Neuronal stem cell (in vitro differentiated cells): ENCODE measurements around the gene EARS2.
A peak's percentile ranks its signal among the peaks of the same experiment; 100 is the strongest.

Experiments used
- DNase-seq: peaks from one replicate; pipeline ENCODE4 v3.0.0-alpha.2; 2013; ENCODE audit warnings: low spot score
- H2AFZ ChIP-seq: one replicate; pipeline ENCODE4 v1.6.1; 2013; ENCODE audit warnings: mild to moderate bottlenecking, low read length, inconsistent platforms
- H2AK5ac ChIP-seq: 2 replicates; pipeline ENCODE4 v1.6.1; 2013; ENCODE audit warnings: low read depth, mild to moderate bottlenecking, inconsistent platforms, low read length, moderate library complexity, mixed read lengths
- H2BK120ac ChIP-seq: 2 replicates; pipeline ENCODE4 v1.6.1; 2013; ENCODE audit warnings: low read depth, mild to moderate bottlenecking, inconsistent platforms, low read length, moderate library complexity, mixed read lengths
- H2BK12ac ChIP-seq: one replicate; pipeline ENCODE4 v1.6.1; 2013; ENCODE audit warnings: low read length, inconsistent platforms
- H2BK15ac ChIP-seq: 2 replicates; pipeline ENCODE4 v1.6.1; 2013; ENCODE audit warnings: mild to moderate bottlenecking, low read length, inconsistent platforms, mixed read lengths
- H2BK5ac ChIP-seq: one replicate; pipeline ENCODE4 v1.6.1; 2013; ENCODE audit warnings: inconsistent platforms, mild to moderate bottlenecking, low read length, moderate library complexity
- H3K14ac ChIP-seq: one replicate; pipeline ENCODE4 v1.6.1; 2013; ENCODE audit warnings: low read length, inconsistent platforms
- H3K18ac ChIP-seq: 2 replicates; pipeline ENCODE4 v1.6.1; 2013; ENCODE audit warnings: low read length, inconsistent platforms
- H3K23ac ChIP-seq: 2 replicates; pipeline ENCODE4 v1.6.1; 2013; ENCODE audit warnings: low read depth, mild to moderate bottlenecking, mixed read lengths, low read length, inconsistent platforms; ENCODE audit not compliant: poor library complexity
- H3K27ac ChIP-seq: replicated peaks from 3 replicates; pipeline ENCODE4 v1.5.1; 2013; ENCODE audit warnings: low read length, inconsistent platforms
- H3K27me3 ChIP-seq, 3 experiments: 2 replicates each; pipeline ENCODE4 v1.6.1; 2013; ENCODE audit warnings: low read length in 3 of 3, mild to moderate bottlenecking in 2 of 3, inconsistent platforms in 1 of 3, low read depth in 1 of 3, mixed read lengths in 1 of 3, moderate library complexity in 1 of 3; ENCODE audit not compliant: control insufficient read depth in 3 of 3, insufficient read depth in 3 of 3
- H3K36me3 ChIP-seq, 2 donors: replicated peaks in 1 of 2; 2 replicates each; pipeline ENCODE4 v1.6.1; 2013; ENCODE audit warnings: low read length in 2 of 2; ENCODE audit not compliant: control insufficient read depth in 2 of 2, insufficient read depth in 2 of 2
- H3K4ac ChIP-seq: 2 replicates; pipeline ENCODE4 v1.6.1; 2013; ENCODE audit warnings: inconsistent platforms, mild to moderate bottlenecking, low read length, moderate library complexity
- H3K4me1 ChIP-seq, 2 donors: 1 replicate in 1 of 2; 2 replicates in 1 of 2; pipeline ENCODE4 v1.6.1; 2013; ENCODE audit warnings: low read length in 2 of 2, low read depth in 1 of 2; ENCODE audit not compliant: control insufficient read depth in 2 of 2, insufficient read depth in 1 of 2
- H3K4me2 ChIP-seq: one replicate; pipeline ENCODE4 v1.6.1; 2013; ENCODE audit warnings: mild to moderate bottlenecking, low read length, inconsistent platforms; ENCODE audit not compliant: insufficient read depth, poor library complexity, severe bottlenecking
- H3K4me3 ChIP-seq, 2 donors: 2 replicates each; pipeline ENCODE4 v1.5.1; 2013; ENCODE audit warnings: low read length in 2 of 2, mild to moderate bottlenecking in 2 of 2, inconsistent platforms in 1 of 2, moderate library complexity in 1 of 2
- H3K79me1 ChIP-seq: one replicate; pipeline ENCODE4 v1.6.1; 2013; ENCODE audit warnings: low read depth, mild to moderate bottlenecking, inconsistent platforms, low read length, moderate library complexity
- H3K9ac ChIP-seq: one replicate; pipeline ENCODE4 v1.6.1; 2013; ENCODE audit warnings: mild to moderate bottlenecking, low read depth, low read length, inconsistent platforms; ENCODE audit not compliant: poor library complexity
- H3K9me3 ChIP-seq, 2 donors: replicated peaks in 1 of 2; 2 replicates each; pipeline versions ENCODE3 to v1.6.1; 2013; ENCODE audit warnings: low read length in 2 of 2, mild to moderate bottlenecking in 2 of 2, inconsistent platforms in 1 of 2, low read depth in 1 of 2, mixed read lengths in 1 of 2, moderate library complexity in 1 of 2; ENCODE audit not compliant: control insufficient read depth in 2 of 2, insufficient read depth in 1 of 2
- H4K8ac ChIP-seq: one replicate; pipeline ENCODE4 v1.6.1; 2013; ENCODE audit warnings: low read depth, mild to moderate bottlenecking, inconsistent platforms, low read length, moderate library complexity
- H4K91ac ChIP-seq: one replicate; pipeline ENCODE4 v1.6.1; 2013; ENCODE audit warnings: low read length, low read depth, mild to moderate bottlenecking, inconsistent platforms; ENCODE audit not compliant: poor library complexity
- WGBS, 2 donors: extraction: QIAGEN DNeasy Blood & Tissue Kit; methylation state at CpG; one replicate each; pipeline ENCODE4 v1.1.7; 2013; ENCODE audit warnings: missing lambda C conversion rate in 2 of 2, mixed read lengths in 1 of 2; ENCODE audit not compliant: insufficient read length in 2 of 2, insufficient replicate concordance in 1 of 2; ENCODE audit errors: extremely low coverage in 2 of 2; 5-methylcytosine and 5-hydroxymethylcytosine counted together

The EARS2 gene

DNA sequence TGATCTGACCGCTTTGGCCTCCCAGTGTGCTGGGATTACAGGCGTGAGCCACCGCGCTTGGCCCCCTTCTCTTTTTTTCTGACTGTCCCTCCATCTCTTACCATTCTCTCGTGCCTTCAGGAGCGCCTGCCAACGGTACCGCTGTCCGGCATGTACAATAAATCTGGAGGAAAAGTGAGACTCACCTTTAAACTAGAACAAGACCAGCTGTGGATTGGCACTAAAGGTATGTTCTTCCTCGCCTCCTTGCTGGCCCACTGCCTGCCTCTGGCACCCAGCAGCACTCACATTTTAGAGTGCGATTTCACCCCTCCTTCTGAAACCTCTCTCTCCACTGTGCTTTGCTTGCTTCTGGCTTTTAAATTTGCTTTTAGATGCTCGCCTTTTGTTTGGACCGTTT is 5.4 kb upstream of the EARS2 start:
- no peak overlapping the region for H3K18ac ChIP-seq
- no peak overlapping the region for H2BK15ac ChIP-seq
- no peaks in the 10 kb centered on the region for H3K27me3 ChIP-seq
- no peaks in the 10 kb centered on the region for H3K4me1 ChIP-seq
- H3K9me3 ChIP-seq = no peaks in the 10 kb centered on the region
- no peak overlapping the region for H3K27ac ChIP-seq
- no peak overlapping the region for H3K9ac ChIP-seq
- H2BK12ac ChIP-seq = no peak overlapping the region
- H3K4me2 ChIP-seq = no peak overlapping the region
- H3K4ac ChIP-seq = no peak overlapping the region
- H4K8ac ChIP-seq = no peak overlapping the region
- no CpG with 5 or more reads among the region's 13 CpGs for WGBS, 2 donors
- H3K36me3 ChIP-seq = peaks cover 52 to 87% of the 10 kb centered on the region in 2 donors
- H2BK5ac ChIP-seq = no peak overlapping the region
- DNase-seq = no peak
- peaks cover 3% of the 10 kb centered on the region for H3K79me1 ChIP-seq
- H2BK120ac ChIP-seq = no peak overlapping the region
- no peak overlapping the region for H4K91ac ChIP-seq
- no peak overlapping the region for H2AK5ac ChIP-seq
- peak overlapping the region in 1 of 2 donors; percentile 13 for H3K4me3 ChIP-seq
- no peak overlapping the region for H2AFZ ChIP-seq
- no peak overlapping the region for H3K23ac ChIP-seq
- no peak overlapping the region for H3K14ac ChIP-seq

- Histone ChIP-seq H3K9ac (no peak overlapping the region), H2BK15ac (no peak overlapping the region), H3K4me3 (no peak overlapping the region), H3K79me1 (peaks cover 7% of the 10 kb centered on the region), H4K8ac (no peak overlapping the region), H3K4me2 (no peak overlapping the region), H3K27ac (no peak overlapping the region), H3K18ac (no peak overlapping the region), H2AFZ (no peak overlapping the region), H3K4me1 (no peaks in the 10 kb centered on the region), H2BK120ac (no peak overlapping the region), H4K91ac (no peak overlapping the region), H3K4ac (no peak overlapping the region), H2BK12ac (no peak overlapping the region), H3K36me3 (peaks cover 45 to 78% of the 10 kb centered on the region in 2 donors), H3K9me3 (no peaks in the 10 kb centered on the region), H2AK5ac (no peak overlapping the region), H3K14ac (no peak overlapping the region), H3K27me3 (no peaks in the 10 kb centered on the region), H2BK5ac (no peak overlapping the region), H3K23ac (no peak overlapping the region)
- no CpG with 5 or more reads among the region's 5 CpGs for WGBS, 2 donors
- DNase-seq = no peak
Measured at GRCh38 chr16:23561586-23561985, 4.4 kb upstream of the EARS2 start.

DNA sequence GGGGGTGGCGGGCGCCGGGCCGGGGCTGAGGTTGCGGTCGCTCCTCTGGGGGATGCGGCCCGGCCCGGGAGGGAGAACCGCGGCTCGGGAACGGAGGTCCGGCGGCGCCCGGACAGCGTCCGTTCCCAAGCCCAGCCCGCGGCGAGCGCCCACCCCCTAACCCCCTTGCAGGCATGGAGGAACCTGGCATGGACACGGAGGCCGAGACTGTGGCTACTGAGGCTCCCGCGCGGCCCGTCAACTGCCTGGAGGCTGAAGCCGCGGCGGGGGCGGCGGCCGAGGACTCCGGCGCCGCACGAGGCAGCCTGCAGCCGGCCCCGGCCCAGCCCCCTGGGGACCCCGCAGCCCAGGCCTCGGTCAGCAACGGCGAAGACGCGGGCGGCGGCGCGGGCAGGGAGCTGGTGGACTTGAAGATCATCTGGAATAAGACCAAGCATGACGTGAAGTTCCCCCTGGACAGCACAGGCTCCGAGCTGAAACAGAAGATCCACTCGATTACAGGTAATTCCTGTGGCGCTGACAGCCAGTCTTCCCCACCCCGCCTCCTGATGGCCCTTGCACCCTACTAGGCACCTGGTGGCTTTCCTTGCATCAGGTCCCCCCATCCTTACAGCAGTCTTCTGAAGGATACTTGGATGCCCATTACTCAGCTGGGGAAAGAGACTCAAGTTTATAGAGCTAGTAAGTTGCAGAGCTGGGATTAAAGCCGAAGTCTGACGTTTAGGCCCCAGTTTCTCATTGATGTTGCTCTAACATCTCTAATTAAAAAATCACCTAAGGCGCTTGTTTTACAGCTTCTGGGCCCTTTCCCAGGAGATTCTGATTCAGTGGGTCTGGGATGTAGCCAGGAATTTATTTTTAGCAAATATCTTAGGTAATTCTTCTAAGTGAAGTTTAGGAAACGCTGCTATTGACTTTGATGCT is 891 bp upstream of the EARS2 start:
- Histone ChIP-seq H2BK15ac (no peak overlapping the region), H3K27ac (peak overlapping the region; percentile 60), H3K4me1 (peaks cover 0 to 1% of the 10 kb centered on the region in 2 donors), H4K8ac (no peak overlapping the region), H3K23ac (peak overlapping the region; percentile 95), H3K14ac (no peak overlapping the region), H3K36me3 (peaks cover 25 to 56% of the 10 kb centered on the region in 2 donors), H3K18ac (peak overlapping the region; percentile 92), H2BK5ac (peak overlapping the region; percentile 89), H3K27me3 (no peaks in the 10 kb centered on the region), H3K4me3 (peak overlapping the region; percentile 67 to 96), H2AFZ (peak overlapping the region; percentile 95), H3K9ac (peak overlapping the region; percentile 91), H3K9me3 (no peaks in the 10 kb centered on the region), H4K91ac (no peak overlapping the region), H2BK120ac (no peak overlapping the region), H2BK12ac (no peak overlapping the region), H2AK5ac (peak overlapping the region; percentile 49), H3K4ac (no peak overlapping the region), H3K79me1 (peaks cover 7% of the 10 kb centered on the region), H3K4me2 (peak overlapping the region; percentile 72)
- no peak for DNase-seq
- WGBS, 2 donors = no CpG with 5 or more reads among the region's 60 CpGs

GRCh38 chr16:23554536-23554935 is 2.6 kb downstream of the EARS2 start:
- H3K36me3 ChIP-seq = peaks cover 18 to 52% of the 10 kb centered on the region in 2 donors
- no peak overlapping the region for H3K23ac ChIP-seq
- H4K8ac ChIP-seq = no peak overlapping the region
- H2AK5ac ChIP-seq = no peak overlapping the region
- H4K91ac ChIP-seq = no peak overlapping the region
- H3K14ac ChIP-seq = no peak overlapping the region
- peaks cover 7% of the 10 kb centered on the region for H3K79me1 ChIP-seq
- H3K4me3 ChIP-seq = no peak overlapping the region
- peaks cover 0 to 1% of the 10 kb centered on the region in 2 donors for H3K4me1 ChIP-seq
- H3K4ac ChIP-seq = no peak overlapping the region
- H3K27ac ChIP-seq = no peak overlapping the region
- no peak overlapping the region for H2BK5ac ChIP-seq
- H3K9ac ChIP-seq = no peak overlapping the region
- H3K27me3 ChIP-seq = no peaks in the 10 kb centered on the region
- no peak overlapping the region for H2AFZ ChIP-seq
- H2BK15ac ChIP-seq = no peak overlapping the region
- no peak overlapping the region for H2BK12ac ChIP-seq
- H3K18ac ChIP-seq = no peak overlapping the region
- no peak for DNase-seq
- no peak overlapping the region for H2BK120ac ChIP-seq
- no peak overlapping the region for H3K4me2 ChIP-seq
- H3K9me3 ChIP-seq = no peaks in the 10 kb centered on the region
- no CpG with 5 or more reads among the region's 3 CpGs for WGBS, 2 donors
